ENCODE measurements around the gene RNF212B. TPM values are rescaled to one million over a fixed set of nuclear protein-coding genes. Genes with fewer than 3 reads are reported as not detected.

RNF212B gene
- total and polyA plus RNA-seq, 3 donors from 2014 or later, result 5.4 to 23.2 (median 18.3) TPM

GRCh38 chr14:23308721-23309445 lies 71.1 kb downstream of the RNF212B start:
- peak overlapping the region in 1 of 2 donors; percentile 90 for H3K4me3 ChIP-seq
- intact Hi-C loops (cut with DNase I; ENCODE audit: low total_unique reads), result no loop called here
- H3K27me3 ChIP-seq, result no peaks in the 10 kb centered on the region
- H3K36me3 ChIP-seq (ENCODE audit: low read depth, missing control alignments), result no peaks in the 10 kb centered on the region
- DNase-seq, result no peak
- 70 to 79% methylated on average over 17 of the region's 17 CpGs for WGBS, 2 donors
- H3K9me3 ChIP-seq, result no peaks in the 10 kb centered on the region
- no peak for TF ChIP-seq POLR2A (IDR thresholded peaks at IDR 0.05)
- TF ChIP-seq, protein P1, sequence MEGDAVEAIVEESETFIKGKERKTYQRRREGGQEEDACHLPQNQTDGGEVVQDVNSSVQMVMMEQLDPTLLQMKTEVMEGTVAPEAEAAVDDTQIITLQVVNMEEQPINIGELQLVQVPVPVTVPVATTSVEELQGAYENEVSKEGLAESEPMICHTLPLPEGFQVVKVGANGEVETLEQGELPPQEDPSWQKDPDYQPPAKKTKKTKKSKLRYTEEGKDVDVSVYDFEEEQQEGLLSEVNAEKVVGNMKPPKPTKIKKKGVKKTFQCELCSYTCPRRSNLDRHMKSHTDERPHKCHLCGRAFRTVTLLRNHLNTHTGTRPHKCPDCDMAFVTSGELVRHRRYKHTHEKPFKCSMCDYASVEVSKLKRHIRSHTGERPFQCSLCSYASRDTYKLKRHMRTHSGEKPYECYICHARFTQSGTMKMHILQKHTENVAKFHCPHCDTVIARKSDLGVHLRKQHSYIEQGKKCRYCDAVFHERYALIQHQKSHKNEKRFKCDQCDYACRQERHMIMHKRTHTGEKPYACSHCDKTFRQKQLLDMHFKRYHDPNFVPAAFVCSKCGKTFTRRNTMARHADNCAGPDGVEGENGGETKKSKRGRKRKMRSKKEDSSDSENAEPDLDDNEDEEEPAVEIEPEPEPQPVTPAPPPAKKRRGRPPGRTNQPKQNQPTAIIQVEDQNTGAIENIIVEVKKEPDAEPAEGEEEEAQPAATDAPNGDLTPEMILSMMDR (IDR thresholded peaks at IDR 0.05), result no peak
- H3K4me1 ChIP-seq, result peaks cover 42% of the 10 kb centered on the region
- H3K27ac ChIP-seq, result peak overlapping the region in 1 of 2 donors; percentile 91

DNA sequence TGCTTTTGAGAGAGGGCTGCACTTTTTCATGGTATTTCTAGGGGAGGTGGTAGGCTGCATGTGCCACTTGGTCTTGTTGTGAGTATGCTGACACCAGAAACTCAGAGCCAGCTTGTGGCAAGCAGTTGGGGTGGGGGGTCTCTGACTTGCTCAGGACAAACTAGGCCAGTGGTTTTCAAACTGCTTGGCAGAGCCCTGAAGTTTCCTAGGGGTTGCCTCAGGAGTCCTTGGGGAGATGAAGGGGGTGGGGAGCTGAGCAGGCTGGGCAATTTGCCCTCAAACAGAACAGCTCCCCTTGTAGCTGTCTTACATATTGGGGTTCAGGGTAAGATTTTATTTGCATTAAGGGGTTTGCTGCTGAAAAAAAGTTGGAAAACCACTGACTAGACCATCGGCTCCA lies 72.8 kb downstream of the RNF212B start:
- 89 to 100% methylated on average over 1 of the region's 1 CpG for WGBS, 2 donors
- intact Hi-C loops (cut with DNase I; ENCODE audit: low total_unique reads), result no loop called here
- H3K9me3 ChIP-seq, result no peaks in the 10 kb centered on the region
- H3K4me3 ChIP-seq, result no peak overlapping the region
- H3K4me1 ChIP-seq, result peaks cover 42% of the 10 kb centered on the region
- H3K36me3 ChIP-seq (ENCODE audit: low read depth, missing control alignments), result no peaks in the 10 kb centered on the region
- no peaks in the 10 kb centered on the region for H3K27me3 ChIP-seq
- H3K27ac ChIP-seq, result no peak overlapping the region
- no peak for DNase-seq
- TF ChIP-seq, protein P1 (IDR thresholded peaks at IDR 0.05), result no peak
- no peak for TF ChIP-seq POLR2A (IDR thresholded peaks at IDR 0.05)

- TF ChIP-seq, protein P1 (IDR thresholded peaks at IDR 0.05), result no peak
- TF ChIP-seq POLR2A (IDR thresholded peaks at IDR 0.05), result no peak
- Histone ChIP-seq H3K27me3 (no peaks in the 10 kb centered on the region), H3K4me3 (no peak overlapping the region), H3K9me3 (no peaks in the 10 kb centered on the region), H3K36me3 (ENCODE audit: low read depth, missing control alignments) (no peaks in the 10 kb centered on the region), H3K27ac (no peak overlapping the region), H3K4me1 (peaks cover 3% of the 10 kb centered on the region)
- no peak for DNase-seq
- intact Hi-C loops (cut with DNase I; ENCODE audit: low total_unique reads), result no loop called here
- 82 to 84% methylated on average over 5 of the region's 5 CpGs for WGBS, 2 donors
These were observed 78.6 kb downstream of the RNF212B start for GRCh38 chr14:23316300-23316699.

DNA sequence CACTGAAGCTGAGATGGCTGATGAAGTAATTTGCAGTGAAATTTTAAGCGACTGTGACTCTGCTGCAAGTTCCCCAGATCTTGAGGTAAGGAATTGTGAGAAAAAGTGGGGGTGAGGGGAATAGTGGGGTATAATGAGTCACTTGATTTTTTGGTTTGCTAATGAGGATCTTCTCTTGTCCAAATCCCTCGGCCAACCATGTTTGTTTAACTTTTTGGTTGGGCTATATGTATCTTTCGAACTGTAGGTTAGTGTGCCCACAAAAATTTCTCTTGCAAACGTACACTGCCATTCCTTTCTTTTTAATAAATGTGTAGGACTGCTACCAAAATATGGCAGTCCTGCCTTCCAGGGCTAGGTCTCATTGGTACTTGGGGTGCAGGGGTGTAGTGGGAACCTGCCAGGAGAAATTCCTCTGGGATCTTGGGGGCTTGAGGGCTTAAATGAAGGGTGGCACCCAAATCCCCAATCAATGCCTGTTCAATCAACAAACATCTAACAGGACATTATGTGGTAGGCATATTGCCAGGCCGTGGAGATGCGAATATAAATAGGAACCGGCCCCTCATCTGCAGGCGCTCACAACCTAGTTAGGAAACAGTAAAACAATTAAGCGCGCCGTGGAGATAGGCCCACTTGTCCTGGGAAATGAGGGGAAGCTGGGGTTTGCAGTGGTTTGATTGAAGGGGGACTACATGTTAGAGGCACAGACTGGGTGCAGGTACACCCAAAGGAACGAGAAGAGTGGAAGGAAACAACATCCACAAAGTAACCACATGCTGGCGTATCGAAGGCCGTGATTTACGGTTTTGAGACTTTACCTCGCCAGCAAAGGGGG lies 82.2 kb downstream of the RNF212B start:
- peaks cover 23% of the 10 kb centered on the region for H3K4me1 ChIP-seq
- H3K27me3 ChIP-seq, result no peaks in the 10 kb centered on the region
- H3K4me3 ChIP-seq, result peak overlapping the region; percentile 96 to 99
- no peaks in the 10 kb centered on the region for H3K36me3 ChIP-seq (ENCODE audit: low read depth, missing control alignments)
- TF ChIP-seq, protein P1 (IDR thresholded peaks at IDR 0.05), result no peak
- no peak for TF ChIP-seq POLR2A (IDR thresholded peaks at IDR 0.05)
- H3K27ac ChIP-seq, result peak overlapping the region; percentile 80 to 99
- H3K9me3 ChIP-seq, result no peaks in the 10 kb centered on the region
- 60 to 67% methylated on average over 17 of the region's 17 CpGs for WGBS, 2 donors
- intact Hi-C loops (cut with DNase I; ENCODE audit: low total_unique reads), result no loop called here
- DNase-seq, result no peak

Measured in testis (tissue), 3 donors.